ENCODE results near the gene BPIFA3. TPM values are rescaled to one million over a fixed set of nuclear protein-coding genes. Genes with fewer than 3 reads are reported as not detected.

The BPIFA3 gene
- total and polyA plus RNA-seq, 2 of the 13 experiments (the other 11 are each of a cell fraction or from before 2014, with no cell fraction given) = not detected

DNA sequence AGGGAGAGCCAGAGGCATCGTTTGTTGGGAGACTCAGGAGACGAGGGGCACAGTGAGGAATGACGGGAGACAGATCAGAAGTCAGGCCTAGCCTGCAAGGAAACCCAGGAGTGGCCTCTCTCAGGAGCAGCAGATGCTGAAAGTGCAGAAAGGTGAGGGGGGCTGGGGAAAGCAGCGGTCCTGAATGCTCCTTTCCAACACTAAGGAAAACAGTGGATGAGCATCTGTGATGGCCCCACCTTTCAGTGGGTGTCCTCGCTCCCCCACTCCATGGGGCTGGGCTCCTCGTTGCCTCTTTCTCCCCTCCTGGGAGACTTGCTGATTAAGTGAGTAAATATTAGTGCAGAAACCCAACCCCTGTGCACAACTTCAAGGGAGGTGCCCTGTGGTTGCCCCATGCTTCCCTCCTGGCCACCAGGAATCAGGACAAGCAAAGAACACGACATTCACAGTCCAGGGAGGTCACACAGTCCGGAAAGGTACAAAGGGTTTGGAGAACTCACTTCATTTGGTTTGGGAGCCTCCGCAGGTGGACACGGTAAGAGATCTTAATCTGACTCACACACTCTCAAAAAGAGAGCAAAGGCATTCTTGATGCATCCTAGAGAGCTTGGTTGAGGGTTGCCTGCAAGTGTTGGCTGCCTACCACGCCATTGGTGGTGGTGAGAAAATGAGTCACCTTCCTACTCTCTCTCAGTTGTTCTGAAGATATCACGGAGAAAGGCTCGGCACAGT lies 56.1 kb downstream of the BPIFA3 start (continued):
- TF ChIP-seq, protein P1, sequence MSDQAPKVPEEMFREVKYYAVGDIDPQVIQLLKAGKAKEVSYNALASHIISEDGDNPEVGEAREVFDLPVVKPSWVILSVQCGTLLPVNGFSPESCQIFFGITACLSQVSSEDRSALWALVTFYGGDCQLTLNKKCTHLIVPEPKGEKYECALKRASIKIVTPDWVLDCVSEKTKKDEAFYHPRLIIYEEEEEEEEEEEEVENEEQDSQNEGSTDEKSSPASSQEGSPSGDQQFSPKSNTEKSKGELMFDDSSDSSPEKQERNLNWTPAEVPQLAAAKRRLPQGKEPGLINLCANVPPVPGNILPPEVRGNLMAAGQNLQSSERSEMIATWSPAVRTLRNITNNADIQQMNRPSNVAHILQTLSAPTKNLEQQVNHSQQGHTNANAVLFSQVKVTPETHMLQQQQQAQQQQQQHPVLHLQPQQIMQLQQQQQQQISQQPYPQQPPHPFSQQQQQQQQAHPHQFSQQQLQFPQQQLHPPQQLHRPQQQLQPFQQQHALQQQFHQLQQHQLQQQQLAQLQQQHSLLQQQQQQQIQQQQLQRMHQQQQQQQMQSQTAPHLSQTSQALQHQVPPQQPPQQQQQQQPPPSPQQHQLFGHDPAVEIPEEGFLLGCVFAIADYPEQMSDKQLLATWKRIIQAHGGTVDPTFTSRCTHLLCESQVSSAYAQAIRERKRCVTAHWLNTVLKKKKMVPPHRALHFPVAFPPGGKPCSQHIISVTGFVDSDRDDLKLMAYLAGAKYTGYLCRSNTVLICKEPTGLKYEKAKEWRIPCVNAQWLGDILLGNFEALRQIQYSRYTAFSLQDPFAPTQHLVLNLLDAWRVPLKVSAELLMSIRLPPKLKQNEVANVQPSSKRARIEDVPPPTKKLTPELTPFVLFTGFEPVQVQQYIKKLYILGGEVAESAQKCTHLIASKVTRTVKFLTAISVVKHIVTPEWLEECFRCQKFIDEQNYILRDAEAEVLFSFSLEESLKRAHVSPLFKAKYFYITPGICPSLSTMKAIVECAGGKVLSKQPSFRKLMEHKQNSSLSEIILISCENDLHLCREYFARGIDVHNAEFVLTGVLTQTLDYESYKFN (CRISPR knock-in tag; conservative IDR thresholded peaks at IDR 0.05) = no peak
- TF ChIP-seq ZNF737 (CRISPR knock-in tag; IDR thresholded peaks at IDR 0.05; ENCODE audit: borderline replicate concordance) (no peak), ZNF205 (CRISPR knock-in tag; IDR thresholded peaks at IDR 0.05) (no peak), MIXL1 (CRISPR knock-in tag; IDR thresholded peaks at IDR 0.05) (no peak), TEAD2 (CRISPR knock-in tag; IDR thresholded peaks at IDR 0.05) (no peak), RFX3 (CRISPR knock-in tag; IDR thresholded peaks at IDR 0.05) (no peak), ARNT (IDR thresholded peaks at IDR 0.05) (no peak), CBX5 (CRISPR knock-in tag; IDR thresholded peaks at IDR 0.05; ENCODE audit: borderline replicate concordance) (peak; percentile 18; the same call in 1 of the 2 replicates), ZNF776 (CRISPR knock-in tag; IDR thresholded peaks at IDR 0.05) (no peak), ZMYM3 (CRISPR knock-in tag; IDR thresholded peaks at IDR 0.05) (peak; percentile 56; the same call in 1 of the 2 replicates), SMYD3 (CRISPR knock-in tag; IDR thresholded peaks at IDR 0.05) (no peak), SKI (IDR thresholded peaks at IDR 0.05; ENCODE audit: partially characterized antibody) (no peak), ZKSCAN5 (CRISPR knock-in tag; IDR thresholded peaks at IDR 0.05) (no peak), CEBPG (CRISPR knock-in tag; IDR thresholded peaks at IDR 0.05) (no peak), ZNF878 (CRISPR knock-in tag; IDR thresholded peaks at IDR 0.05) (no peak), ASH2L (IDR thresholded peaks at IDR 0.05; ENCODE audit: insufficient read length, low read depth, low read length) (no peak), ARHGAP35 (CRISPR knock-in tag; IDR thresholded peaks at IDR 0.05; ENCODE audit: borderline replicate concordance) (no peak), MLLT10 (CRISPR knock-in tag; IDR thresholded peaks at IDR 0.05) (no peak), KLF15 (CRISPR knock-in tag; IDR thresholded peaks at IDR 0.05; ENCODE audit: borderline replicate concordance) (no peak), U2AF2 (IDR thresholded peaks at IDR 0.05; ENCODE audit: low read depth, low read length) (no peak), RARA (CRISPR knock-in tag; IDR thresholded peaks at IDR 0.05) (peak; percentile 56), ZNF777 (CRISPR knock-in tag; IDR thresholded peaks at IDR 0.05) (no peak), ZNF644 (CRISPR knock-in tag; IDR thresholded peaks at IDR 0.05; ENCODE audit: low read depth) (peak; percentile 53; the same call in 1 of the 2 replicates), TCF7 (IDR thresholded peaks at IDR 0.05; ENCODE audit: low read depth) (no peak)
- TF ChIP-seq, protein P2, sequence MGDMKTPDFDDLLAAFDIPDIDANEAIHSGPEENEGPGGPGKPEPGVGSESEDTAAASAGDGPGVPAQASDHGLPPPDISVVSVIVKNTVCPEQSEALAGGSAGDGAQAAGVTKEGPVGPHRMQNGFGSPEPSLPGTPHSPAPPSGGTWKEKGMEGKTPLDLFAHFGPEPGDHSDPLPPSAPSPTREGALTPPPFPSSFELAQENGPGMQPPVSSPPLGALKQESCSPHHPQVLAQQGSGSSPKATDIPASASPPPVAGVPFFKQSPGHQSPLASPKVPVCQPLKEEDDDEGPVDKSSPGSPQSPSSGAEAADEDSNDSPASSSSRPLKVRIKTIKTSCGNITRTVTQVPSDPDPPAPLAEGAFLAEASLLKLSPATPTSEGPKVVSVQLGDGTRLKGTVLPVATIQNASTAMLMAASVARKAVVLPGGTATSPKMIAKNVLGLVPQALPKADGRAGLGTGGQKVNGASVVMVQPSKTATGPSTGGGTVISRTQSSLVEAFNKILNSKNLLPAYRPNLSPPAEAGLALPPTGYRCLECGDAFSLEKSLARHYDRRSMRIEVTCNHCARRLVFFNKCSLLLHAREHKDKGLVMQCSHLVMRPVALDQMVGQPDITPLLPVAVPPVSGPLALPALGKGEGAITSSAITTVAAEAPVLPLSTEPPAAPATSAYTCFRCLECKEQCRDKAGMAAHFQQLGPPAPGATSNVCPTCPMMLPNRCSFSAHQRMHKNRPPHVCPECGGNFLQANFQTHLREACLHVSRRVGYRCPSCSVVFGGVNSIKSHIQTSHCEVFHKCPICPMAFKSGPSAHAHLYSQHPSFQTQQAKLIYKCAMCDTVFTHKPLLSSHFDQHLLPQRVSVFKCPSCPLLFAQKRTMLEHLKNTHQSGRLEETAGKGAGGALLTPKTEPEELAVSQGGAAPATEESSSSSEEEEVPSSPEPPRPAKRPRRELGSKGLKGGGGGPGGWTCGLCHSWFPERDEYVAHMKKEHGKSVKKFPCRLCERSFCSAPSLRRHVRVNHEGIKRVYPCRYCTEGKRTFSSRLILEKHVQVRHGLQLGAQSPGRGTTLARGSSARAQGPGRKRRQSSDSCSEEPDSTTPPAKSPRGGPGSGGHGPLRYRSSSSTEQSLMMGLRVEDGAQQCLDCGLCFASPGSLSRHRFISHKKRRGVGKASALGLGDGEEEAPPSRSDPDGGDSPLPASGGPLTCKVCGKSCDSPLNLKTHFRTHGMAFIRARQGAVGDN (CRISPR knock-in tag; IDR thresholded peaks at IDR 0.05) = peak; percentile 45; the same call in 1 of the 2 replicates
- TF ChIP-seq, protein P3, sequence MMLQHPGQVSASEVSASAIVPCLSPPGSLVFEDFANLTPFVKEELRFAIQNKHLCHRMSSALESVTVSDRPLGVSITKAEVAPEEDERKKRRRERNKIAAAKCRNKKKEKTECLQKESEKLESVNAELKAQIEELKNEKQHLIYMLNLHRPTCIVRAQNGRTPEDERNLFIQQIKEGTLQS (CRISPR knock-in tag; IDR thresholded peaks at IDR 0.05) = no peak

Data from HepG2 (cell line).